ENCODE results near the gene OR51A7. TPM values are rescaled to one million over a fixed set of nuclear protein-coding genes. Genes with fewer than 3 reads are reported as not detected.

The OR51A7 gene
- total RNA-seq, 1 experiment from 2014 or later, result not detected

GRCh38 chr11:4926608-4927007 lies 23.0 kb downstream of the OR51A7 start:
- no peaks in the 10 kb centered on the region for H3K36me3 Mint-ChIP-seq
- no peak overlapping the region for H3K27ac Mint-ChIP-seq
- ChIA-PET CTCF (no interaction called here), POLR2A (no interaction called here)
- DNase-seq (ENCODE audit: low spot score), result no peak
- no peak overlapping the region for H3K4me3 Mint-ChIP-seq
- TF ChIP-seq TCF7 (CRISPR knock-in tag; IDR thresholded peaks at IDR 0.05; ENCODE audit: low read depth) (no peak), ZSCAN18 (CRISPR knock-in tag; IDR thresholded peaks at IDR 0.05) (no peak), GABPB1 (CRISPR knock-in tag; IDR thresholded peaks at IDR 0.05) (no peak), ZBTB21 (CRISPR knock-in tag; IDR thresholded peaks at IDR 0.05; ENCODE audit: borderline replicate concordance) (no peak), CREB1 (CRISPR knock-in tag; IDR thresholded peaks at IDR 0.05) (no peak), TEAD4 (CRISPR knock-in tag; IDR thresholded peaks at IDR 0.05) (no peak), NFATC4 (CRISPR knock-in tag; IDR thresholded peaks at IDR 0.05) (no peak), ERG (CRISPR knock-in tag; IDR thresholded peaks at IDR 0.05) (no peak), ZNF263 (CRISPR knock-in tag; IDR thresholded peaks at IDR 0.05; ENCODE audit: low read depth) (no peak), FOXJ3 (CRISPR knock-in tag; IDR thresholded peaks at IDR 0.05; ENCODE audit: borderline replicate concordance) (no peak), ZNF512 (CRISPR knock-in tag; IDR thresholded peaks at IDR 0.05; ENCODE audit: borderline replicate concordance) (no peak)
- no peaks in the 10 kb centered on the region; the same call in 1 of the 2 replicates for H3K27me3 Mint-ChIP-seq (ENCODE audit: low read depth)
- no peaks in the 10 kb centered on the region for H3K9me3 Mint-ChIP-seq
- ATAC-seq, result no peak
- H3K4me1 Mint-ChIP-seq, result no peaks in the 10 kb centered on the region

- Mint-ChIP-seq H3K36me3 (no peaks in the 10 kb centered on the region), H3K4me3 (no peak overlapping the region), H3K9me3 (no peaks in the 10 kb centered on the region), H3K4me1 (no peaks in the 10 kb centered on the region), H3K27ac (no peak overlapping the region), H3K27me3 (ENCODE audit: low read depth) (peaks cover 3% of the 10 kb centered on the region; the same call in 1 of the 2 replicates)
- TF ChIP-seq NFYB (CRISPR knock-in tag; conservative IDR thresholded peaks at IDR 0.05; ENCODE audit: low read depth) (no peak), TEAD4 (CRISPR knock-in tag; IDR thresholded peaks at IDR 0.05) (no peak), JAZF1 (CRISPR knock-in tag; IDR thresholded peaks at IDR 0.05) (no peak), ESRRA (CRISPR knock-in tag; IDR thresholded peaks at IDR 0.05; ENCODE audit: borderline replicate concordance) (no peak), CTCF (IDR thresholded peaks at IDR 0.05) (no peak), SOX15 (CRISPR knock-in tag; IDR thresholded peaks at IDR 0.05) (no peak), RELA (CRISPR knock-in tag; IDR thresholded peaks at IDR 0.05; ENCODE audit: borderline replicate concordance) (no peak), GTF2I (CRISPR knock-in tag; conservative IDR thresholded peaks at IDR 0.05) (no peak)
- no peak for ATAC-seq
- POLR2A ChIA-PET, result no interaction called here
- CTCF ChIA-PET, result interaction anchor here (2.1 kb wide), 1 partner anchor 296 kb away, joined by 4 read pairs; the partner anchor contains the start of gene OR51D1
- DNase-seq (ENCODE audit: low spot score), result no peak
Measured at GRCh38 chr11:4932751-4933150, 29.2 kb downstream of the OR51A7 start.

GRCh38 chr11:4936745-4937144 lies 33.2 kb downstream of the OR51A7 start:
- H3K27me3 Mint-ChIP-seq (ENCODE audit: low read depth), result peaks cover 5% of the 10 kb centered on the region; the same call in 1 of the 2 replicates
- ATAC-seq, result no peak
- no peak for DNase-seq (ENCODE audit: low spot score)
- ChIA-PET POLR2A (no interaction called here), CTCF (no interaction called here)
- no peaks in the 10 kb centered on the region for H3K4me1 Mint-ChIP-seq
- H3K9me3 Mint-ChIP-seq, result no peaks in the 10 kb centered on the region
- no peak overlapping the region for H3K4me3 Mint-ChIP-seq
- no peak overlapping the region for H3K27ac Mint-ChIP-seq
- no peaks in the 10 kb centered on the region for H3K36me3 Mint-ChIP-seq
- TF ChIP-seq NFATC4 (CRISPR knock-in tag; IDR thresholded peaks at IDR 0.05), result no peak
